H1 (cell line): ENCODE data around the gene SCAMP5. TPM values are rescaled to one million over a fixed set of nuclear protein-coding genes. Genes with fewer than 3 reads are reported as not detected.

Experiments
- BRCA1 ChIP-seq: IDR thresholded peaks from 2 replicates; pipeline ENCODE4 v1.6.1; 2012; ENCODE audit warnings: low read depth, low read length, improper control_type of control experiment
- CHD1 ChIP-seq: IDR thresholded peaks from 2 replicates; pipeline ENCODE4 v1.6.1; 2012; ENCODE audit warnings: low read depth, low read length, improper control_type of control experiment
- KDM1A ChIP-seq: fragments of 200-600, 300-600 bp; sonication (generic); IDR thresholded peaks from 2 replicates; pipeline ENCODE4 v1.7.1; 2016; ENCODE audit warnings: mild to moderate bottlenecking, low read length, borderline replicate concordance
- TBP ChIP-seq: IDR thresholded peaks from 2 replicates; pipeline ENCODE4 v1.6.1; 2011; ENCODE audit warnings: low read depth, low read length, improper control_type of control experiment
- polyA plus RNA-seq, 7 experiments: library from polyadenylated mRNA; depleted of rRNA in 3 of 7; stranded (reverse) in 5 of 7; unstranded in 2 of 7; fragments of >200 nt in 5 of 7; fragments of 200-250 nt in 2 of 7; gene quantifications; 1 replicate in 5 of 7; 2 replicates in 1 of 7; 4 replicates in 1 of 7; pipeline versions ENCODE4 v1.2.1 to v1.2.3, GENCODE V29; 2011 to 2013; ENCODE audit warnings: missing spikeins in 2 of 7, mixed read lengths in 2 of 7
- total RNA-seq: library from RNA; stranded (reverse); fragmentation: NEBNext Ultra II Directional; extraction: Animal tissue kit (Norgen Biotek cat#: 25700); gene quantifications from 2 replicates; pipeline ENCODE4 v1.2.1, GENCODE V29; 2021

The SCAMP5 gene
- total and polyA plus RNA-seq, 2 of the 8 experiments (the other 6 are each of a cell fraction or from before 2014, with no cell fraction given), result 55.4 to 94.7 TPM

DNA sequence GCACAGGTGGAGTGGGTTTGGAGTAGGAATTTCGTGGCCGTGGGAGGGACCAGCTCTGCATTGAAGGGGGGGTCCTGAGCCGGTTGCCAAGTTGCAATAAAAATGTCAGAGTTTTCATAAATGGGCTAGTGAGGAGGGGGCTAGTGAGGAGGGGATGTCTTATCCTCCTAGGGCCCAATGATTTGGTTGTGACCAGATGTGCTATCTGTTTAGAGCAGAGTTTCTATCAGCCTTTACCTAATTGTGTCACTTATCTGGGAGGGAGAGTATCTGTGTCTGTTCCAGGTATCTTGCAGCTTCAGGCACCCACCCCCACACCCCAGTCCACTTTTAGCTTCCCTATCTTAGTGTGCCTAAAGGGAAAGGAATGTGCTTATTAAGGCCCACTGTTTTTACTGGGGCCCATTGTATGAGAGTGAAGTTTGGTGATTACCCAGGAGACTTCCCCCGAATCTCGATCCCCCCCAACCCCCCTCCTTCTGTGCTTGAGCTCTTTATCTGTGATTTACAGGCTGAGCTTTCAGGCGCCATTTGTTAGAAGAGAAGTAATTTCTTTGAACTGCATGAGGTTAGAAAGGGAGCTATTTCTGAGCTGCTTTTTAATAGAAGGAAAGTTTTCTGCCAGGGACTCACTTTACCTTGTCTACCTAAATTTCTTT, 70.6 kb downstream of the SCAMP5 start (continued):
- TF ChIP-seq CHD1 (no peak), BRCA1 (no peak), TBP (no peak), KDM1A (no peak)
